ENCODE results near the gene C19orf85. TPM values are rescaled to one million over a fixed set of nuclear protein-coding genes. Genes with fewer than 3 reads are reported as not detected.

C19orf85 gene
- total RNA-seq, 1 donor from 2014 or later, result not detected

DNA sequence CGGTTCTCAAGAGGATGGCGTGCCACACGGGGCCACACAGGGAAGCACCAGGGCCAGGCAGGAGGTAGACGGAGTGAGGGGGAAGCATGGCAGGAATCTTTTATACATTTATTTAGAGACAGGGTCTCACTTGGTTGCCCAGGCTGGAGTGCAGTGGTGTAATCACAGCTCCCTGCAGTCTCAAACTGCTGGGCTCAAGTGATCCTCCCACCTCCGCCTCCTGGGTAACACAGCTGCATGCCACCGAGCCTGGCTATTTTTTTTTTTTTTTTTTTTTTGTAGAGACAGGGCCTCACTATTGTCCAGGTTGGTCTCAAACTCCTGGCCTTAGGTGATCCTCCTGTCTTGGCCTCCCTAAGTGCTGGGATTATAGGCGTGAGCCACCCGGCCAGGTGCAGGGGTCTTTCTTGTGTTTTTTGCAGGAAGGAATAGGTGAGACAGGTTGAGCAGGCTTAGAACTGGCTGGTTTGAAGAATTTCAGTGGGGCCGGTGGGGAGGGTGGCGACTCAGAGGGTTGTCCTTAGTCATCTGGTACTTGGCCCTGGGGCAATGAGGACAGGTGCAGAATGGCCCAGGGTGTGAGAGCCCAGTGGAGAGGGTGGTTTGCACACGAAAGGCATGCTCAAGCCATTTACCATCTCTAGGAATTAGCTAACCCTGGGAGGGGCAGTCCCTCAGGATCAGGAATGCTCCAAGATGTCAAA lies 31.2 kb upstream of the C19orf85 start:
- H3K4me1 ChIP-seq, result peaks cover 33% of the 10 kb centered on the region
- peak overlapping the region; percentile 96 for H3K27ac ChIP-seq
- intact Hi-C loops (cut with DNase I), result no loop called here
- TF ChIP-seq POLR2A (IDR thresholded peaks at IDR 0.05) (no peak), POLR2AphosphoS5 (IDR thresholded peaks at IDR 0.05; ENCODE audit: insufficient read depth in 1 of 2, low read depth in 1 of 2) (no peak)
- TF ChIP-seq, protein P1, sequence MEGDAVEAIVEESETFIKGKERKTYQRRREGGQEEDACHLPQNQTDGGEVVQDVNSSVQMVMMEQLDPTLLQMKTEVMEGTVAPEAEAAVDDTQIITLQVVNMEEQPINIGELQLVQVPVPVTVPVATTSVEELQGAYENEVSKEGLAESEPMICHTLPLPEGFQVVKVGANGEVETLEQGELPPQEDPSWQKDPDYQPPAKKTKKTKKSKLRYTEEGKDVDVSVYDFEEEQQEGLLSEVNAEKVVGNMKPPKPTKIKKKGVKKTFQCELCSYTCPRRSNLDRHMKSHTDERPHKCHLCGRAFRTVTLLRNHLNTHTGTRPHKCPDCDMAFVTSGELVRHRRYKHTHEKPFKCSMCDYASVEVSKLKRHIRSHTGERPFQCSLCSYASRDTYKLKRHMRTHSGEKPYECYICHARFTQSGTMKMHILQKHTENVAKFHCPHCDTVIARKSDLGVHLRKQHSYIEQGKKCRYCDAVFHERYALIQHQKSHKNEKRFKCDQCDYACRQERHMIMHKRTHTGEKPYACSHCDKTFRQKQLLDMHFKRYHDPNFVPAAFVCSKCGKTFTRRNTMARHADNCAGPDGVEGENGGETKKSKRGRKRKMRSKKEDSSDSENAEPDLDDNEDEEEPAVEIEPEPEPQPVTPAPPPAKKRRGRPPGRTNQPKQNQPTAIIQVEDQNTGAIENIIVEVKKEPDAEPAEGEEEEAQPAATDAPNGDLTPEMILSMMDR (IDR thresholded peaks at IDR 0.05), result no peak
- H3K36me3 ChIP-seq, result peaks cover 0 to 9% of the 10 kb centered on the region in 2 donors
- no peaks in the 10 kb centered on the region for H3K27me3 ChIP-seq
- no peak for DNase-seq (ENCODE audit: extremely low spot score in 2 of 2)
- H3K4me3 ChIP-seq, result no peak overlapping the region
- H3K9me3 ChIP-seq, result no peaks in the 10 kb centered on the region

DNA sequence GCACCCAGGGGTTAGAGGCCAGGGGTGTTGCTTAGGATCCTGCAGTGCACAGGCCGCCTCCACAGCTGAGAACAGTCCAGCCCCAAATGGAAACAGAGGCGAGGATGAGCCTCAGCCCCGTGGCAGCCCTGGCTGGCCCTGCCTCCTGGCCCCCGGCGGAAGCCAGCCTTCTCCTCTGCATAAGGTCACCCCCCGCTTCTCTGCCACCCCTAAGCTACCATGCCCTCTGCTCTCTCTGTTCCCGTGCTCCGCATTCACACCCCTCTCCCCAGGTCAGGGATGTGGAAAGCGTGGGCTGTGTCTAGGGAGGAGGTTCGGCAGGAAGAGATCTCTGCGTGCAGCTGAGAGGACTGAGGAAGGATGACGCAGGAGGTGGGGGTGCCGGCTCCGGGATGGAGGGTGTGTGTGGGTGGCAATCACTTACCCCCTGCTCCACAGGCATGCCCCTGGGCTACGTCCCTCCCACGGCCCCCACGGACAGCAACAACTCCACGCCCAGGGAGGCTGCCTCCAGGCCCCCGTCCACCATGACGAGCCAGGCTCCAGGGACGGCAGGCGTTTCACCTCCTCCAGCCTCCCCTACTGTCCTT lies 29.7 kb upstream of the C19orf85 start:
- Histone ChIP-seq H3K4me3 (peak overlapping the region; percentile 48 to 54), H3K27ac (peak overlapping the region; percentile 96), H3K36me3 (no peaks in the 10 kb centered on the region), H3K27me3 (no peaks in the 10 kb centered on the region), H3K9me3 (no peaks in the 10 kb centered on the region), H3K4me1 (peaks cover 42% of the 10 kb centered on the region)
- TF ChIP-seq POLR2AphosphoS5 (IDR thresholded peaks at IDR 0.05; ENCODE audit: insufficient read depth in 1 of 2, low read depth in 1 of 2), result peak in 1 of 2 donors; percentile 89
- TF ChIP-seq, protein P1 (IDR thresholded peaks at IDR 0.05), result no peak
- peak in 1 of 2 donors; percentile 29 for TF ChIP-seq POLR2A (IDR thresholded peaks at IDR 0.05)
- intact Hi-C loops (cut with DNase I), result no loop called here
- peak in 1 of 2 donors; percentile 91 for DNase-seq (ENCODE audit: extremely low spot score in 2 of 2)

DNA sequence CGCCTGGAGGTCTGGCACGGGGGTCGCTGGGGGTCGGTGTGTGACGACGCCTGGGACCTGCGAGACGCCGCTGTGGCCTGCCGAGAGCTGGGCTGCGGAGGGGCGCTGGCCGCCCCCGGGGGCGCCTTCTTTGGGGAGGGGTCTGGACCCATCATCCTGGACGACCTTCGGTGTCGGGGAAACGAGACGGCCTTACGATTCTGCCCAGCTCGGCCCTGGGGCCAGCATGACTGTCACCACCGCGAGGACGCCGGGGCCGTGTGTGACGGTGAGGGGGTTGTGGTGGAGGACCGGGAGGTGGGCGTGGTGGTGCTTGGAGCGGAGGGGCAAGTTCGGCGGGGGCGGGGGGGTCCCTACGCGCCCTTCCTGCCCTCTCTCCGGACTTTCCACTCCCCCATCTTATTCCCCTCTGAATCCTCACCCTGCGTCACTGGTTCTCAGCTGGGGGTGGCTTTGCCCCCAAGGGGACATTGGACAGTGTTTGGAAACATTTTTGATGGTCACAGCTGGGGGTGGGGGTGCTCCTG lies 29.2 kb upstream of the C19orf85 start:
- intact Hi-C loops (cut with DNase I), result no loop called here
- TF ChIP-seq POLR2A (IDR thresholded peaks at IDR 0.05), result no peak
- TF ChIP-seq, protein P1 (IDR thresholded peaks at IDR 0.05), result no peak
- TF ChIP-seq POLR2AphosphoS5 (IDR thresholded peaks at IDR 0.05; ENCODE audit: insufficient read depth in 1 of 2, low read depth in 1 of 2), result no peak
- Histone ChIP-seq H3K9me3 (no peaks in the 10 kb centered on the region), H3K4me1 (peaks cover 47% of the 10 kb centered on the region), H3K27me3 (no peaks in the 10 kb centered on the region), H3K4me3 (peak overlapping the region; percentile 48 to 54), H3K36me3 (no peaks in the 10 kb centered on the region), H3K27ac (peak overlapping the region; percentile 96)
- DNase-seq (ENCODE audit: extremely low spot score in 2 of 2), result no peak

DNA sequence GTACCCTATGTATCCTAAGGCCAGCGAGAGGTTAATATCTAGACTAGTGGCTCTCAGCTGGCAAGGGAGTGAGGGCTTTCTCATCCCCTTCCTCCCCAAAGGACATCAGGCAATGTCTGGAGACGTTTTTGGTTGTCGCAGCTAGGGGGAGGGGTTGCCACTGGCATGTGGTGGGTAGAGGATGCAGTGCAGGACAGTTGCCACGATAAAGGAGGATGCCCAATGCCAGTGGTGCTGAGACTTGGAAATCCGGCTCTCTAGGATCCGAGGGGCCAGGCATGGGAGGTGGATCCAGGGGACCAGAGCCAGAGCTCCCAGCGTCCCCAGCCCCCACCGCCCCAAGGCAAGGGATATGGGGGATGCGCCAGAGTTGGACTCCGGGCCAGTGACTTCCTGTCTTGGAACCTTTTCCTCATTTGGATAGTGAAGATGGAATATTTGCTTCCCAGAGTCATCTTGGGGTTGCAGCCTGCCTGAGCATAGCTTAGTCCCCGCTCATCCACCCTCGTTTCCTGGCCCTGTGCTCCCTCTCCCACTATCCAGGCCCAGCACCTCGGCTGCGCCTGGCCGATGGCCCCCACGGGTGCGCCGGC lies 28.6 kb upstream of the C19orf85 start:
- no peaks in the 10 kb centered on the region for H3K27me3 ChIP-seq
- peak overlapping the region; percentile 48 to 54 for H3K4me3 ChIP-seq
- H3K4me1 ChIP-seq, result peaks cover 53% of the 10 kb centered on the region
- peak overlapping the region; percentile 96 for H3K27ac ChIP-seq
- H3K36me3 ChIP-seq, result no peaks in the 10 kb centered on the region
- H3K9me3 ChIP-seq, result no peaks in the 10 kb centered on the region
- peak in 1 of 2 donors; percentile 25 for TF ChIP-seq POLR2A (IDR thresholded peaks at IDR 0.05)
- TF ChIP-seq, protein P1 (IDR thresholded peaks at IDR 0.05), result no peak
- TF ChIP-seq POLR2AphosphoS5 (IDR thresholded peaks at IDR 0.05; ENCODE audit: insufficient read depth in 1 of 2, low read depth in 1 of 2), result peak; percentile 13 to 51
- no peak for DNase-seq (ENCODE audit: extremely low spot score in 2 of 2)
- intact Hi-C loops (cut with DNase I), result no loop called here
